ENCODE data around the gene SRC. TPM values are rescaled to one million over a fixed set of nuclear protein-coding genes. Genes with fewer than 3 reads are reported as not detected.

The SRC gene
- total RNA-seq, 1 donor from 2014 or later: 72.7 TPM

GRCh38 chr20:37401930-37402675 lies 56.2 kb downstream of the SRC start:
- H3K9me3 Mint-ChIP-seq: no peaks in the 10 kb centered on the region
- peaks cover 6% of the 10 kb centered on the region for H3K4me1 Mint-ChIP-seq
- CTCF ChIA-PET: no interaction called here
- H3K36me3 Mint-ChIP-seq (ENCODE audit: low read depth): peaks cover 36% of the 10 kb centered on the region
- ATAC-seq (ENCODE audit: low read depth) (no peak), DNase-seq (no peak)
- intact Hi-C loops (cut with micrococcal nuclease): no loop called here
- no peak overlapping the region for H3K4me3 Mint-ChIP-seq
- POLR2A ChIA-PET: no interaction called here
- no peak overlapping the region for H3K27ac Mint-ChIP-seq
- H3K27me3 Mint-ChIP-seq: no peaks in the 10 kb centered on the region
- TF ChIP-seq, protein P1, sequence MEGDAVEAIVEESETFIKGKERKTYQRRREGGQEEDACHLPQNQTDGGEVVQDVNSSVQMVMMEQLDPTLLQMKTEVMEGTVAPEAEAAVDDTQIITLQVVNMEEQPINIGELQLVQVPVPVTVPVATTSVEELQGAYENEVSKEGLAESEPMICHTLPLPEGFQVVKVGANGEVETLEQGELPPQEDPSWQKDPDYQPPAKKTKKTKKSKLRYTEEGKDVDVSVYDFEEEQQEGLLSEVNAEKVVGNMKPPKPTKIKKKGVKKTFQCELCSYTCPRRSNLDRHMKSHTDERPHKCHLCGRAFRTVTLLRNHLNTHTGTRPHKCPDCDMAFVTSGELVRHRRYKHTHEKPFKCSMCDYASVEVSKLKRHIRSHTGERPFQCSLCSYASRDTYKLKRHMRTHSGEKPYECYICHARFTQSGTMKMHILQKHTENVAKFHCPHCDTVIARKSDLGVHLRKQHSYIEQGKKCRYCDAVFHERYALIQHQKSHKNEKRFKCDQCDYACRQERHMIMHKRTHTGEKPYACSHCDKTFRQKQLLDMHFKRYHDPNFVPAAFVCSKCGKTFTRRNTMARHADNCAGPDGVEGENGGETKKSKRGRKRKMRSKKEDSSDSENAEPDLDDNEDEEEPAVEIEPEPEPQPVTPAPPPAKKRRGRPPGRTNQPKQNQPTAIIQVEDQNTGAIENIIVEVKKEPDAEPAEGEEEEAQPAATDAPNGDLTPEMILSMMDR (IDR thresholded peaks at IDR 0.05): no peak

DNA sequence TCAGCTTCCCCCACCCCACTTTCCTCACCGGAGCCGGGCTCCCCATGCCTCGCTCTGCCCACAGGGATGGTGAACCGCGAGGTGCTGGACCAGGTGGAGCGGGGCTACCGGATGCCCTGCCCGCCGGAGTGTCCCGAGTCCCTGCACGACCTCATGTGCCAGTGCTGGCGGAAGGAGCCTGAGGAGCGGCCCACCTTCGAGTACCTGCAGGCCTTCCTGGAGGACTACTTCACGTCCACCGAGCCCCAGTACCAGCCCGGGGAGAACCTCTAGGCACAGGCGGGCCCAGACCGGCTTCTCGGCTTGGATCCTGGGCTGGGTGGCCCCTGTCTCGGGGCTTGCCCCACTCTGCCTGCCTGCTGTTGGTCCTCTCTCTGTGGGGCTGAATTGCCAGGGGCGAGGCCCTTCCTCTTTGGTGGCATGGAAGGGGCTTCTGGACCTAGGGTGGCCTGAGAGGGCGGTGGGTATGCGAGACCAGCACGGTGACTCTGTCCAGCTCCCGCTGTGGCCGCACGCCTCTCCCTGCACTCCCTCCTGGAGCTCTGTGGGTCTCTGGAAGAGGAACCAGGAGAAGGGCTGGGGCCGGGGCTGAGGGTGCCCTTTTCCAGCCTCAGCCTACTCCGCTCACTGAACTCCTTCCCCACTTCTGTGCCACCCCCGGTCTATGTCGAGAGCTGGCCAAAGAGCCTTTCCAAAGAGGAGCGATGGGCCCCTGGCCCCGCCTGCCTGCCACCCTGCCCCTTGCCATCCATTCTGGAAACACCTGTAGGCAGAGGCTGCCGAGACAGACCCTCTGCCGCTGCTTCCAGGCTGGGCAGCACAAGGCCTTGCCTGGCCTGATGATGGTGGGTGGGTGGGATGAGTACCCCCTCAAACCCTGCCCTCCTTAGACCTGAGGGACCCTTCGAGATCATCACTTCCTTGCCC lies 57.4 kb downstream of the SRC start:
- H3K36me3 Mint-ChIP-seq (ENCODE audit: low read depth): peaks cover 27% of the 10 kb centered on the region
- no peak overlapping the region for H3K4me3 Mint-ChIP-seq
- TF ChIP-seq, protein P1 (IDR thresholded peaks at IDR 0.05): no peak
- peaks cover 5% of the 10 kb centered on the region for H3K27me3 Mint-ChIP-seq
- H3K9me3 Mint-ChIP-seq: no peaks in the 10 kb centered on the region
- DNase-seq: no peak
- peaks cover 11% of the 10 kb centered on the region for H3K4me1 Mint-ChIP-seq
- POLR2A ChIA-PET: no interaction called here
- H3K27ac Mint-ChIP-seq: no peak overlapping the region
- CTCF ChIA-PET: no interaction called here
- no peak for ATAC-seq (ENCODE audit: low read depth)
- intact Hi-C loops (cut with micrococcal nuclease): no loop called here

- Mint-ChIP-seq H3K4me3 (no peak overlapping the region), H3K27ac (no peak overlapping the region), H3K36me3 (ENCODE audit: low read depth) (peaks cover 19% of the 10 kb centered on the region), H3K4me1 (peaks cover 21% of the 10 kb centered on the region), H3K27me3 (peaks cover 11% of the 10 kb centered on the region), H3K9me3 (no peaks in the 10 kb centered on the region)
- TF ChIP-seq, protein P1 (IDR thresholded peaks at IDR 0.05): no peak
- POLR2A ChIA-PET: no interaction called here
- CTCF ChIA-PET: interaction anchor here (0.9 kb wide), 1 partner anchor 136 kb away, joined by 3 read pairs; no protein-coding TSS in a partner anchor
- ATAC-seq (ENCODE audit: low read depth) (no peak), DNase-seq (no peak)
- intact Hi-C loops (cut with micrococcal nuclease): no loop called here
Observed at GRCh38 chr20:37404461-37404890, 58.5 kb downstream of the SRC start.

DNA sequence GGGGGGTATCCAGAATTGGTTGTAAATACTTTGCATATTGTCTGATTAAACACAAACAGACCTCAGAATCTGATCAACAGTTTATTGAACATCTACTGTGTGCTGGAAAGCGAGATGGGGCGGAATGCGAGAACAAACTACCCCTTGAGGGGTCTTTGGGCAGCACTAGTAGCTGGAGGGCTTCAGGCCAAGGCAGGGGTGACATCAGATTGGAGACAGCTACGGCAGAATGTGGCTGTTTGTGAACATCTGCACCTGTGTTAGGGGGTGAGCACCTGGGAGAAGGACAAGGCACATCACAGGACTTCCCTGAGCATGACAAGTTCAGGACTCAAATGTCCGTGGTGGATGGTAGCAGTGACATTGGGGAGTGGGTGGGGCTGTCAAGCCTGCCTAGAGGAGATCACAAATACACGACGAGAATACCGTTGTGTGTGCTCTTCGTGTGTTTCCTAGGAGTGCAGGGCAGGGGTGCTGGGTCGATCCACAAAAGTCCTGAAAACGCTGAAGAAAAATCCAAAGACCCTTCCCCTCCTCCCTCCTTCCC lies 59.5 kb downstream of the SRC start:
- POLR2A ChIA-PET: no interaction called here
- intact Hi-C loops (cut with micrococcal nuclease): no loop called here
- TF ChIP-seq, protein P1 (IDR thresholded peaks at IDR 0.05): no peak
- H3K4me3 Mint-ChIP-seq: no peak overlapping the region
- H3K4me1 Mint-ChIP-seq: peaks cover 29% of the 10 kb centered on the region
- no peak for DNase-seq
- no peaks in the 10 kb centered on the region for H3K9me3 Mint-ChIP-seq
- peaks cover 15% of the 10 kb centered on the region for H3K36me3 Mint-ChIP-seq (ENCODE audit: low read depth)
- peaks cover 11% of the 10 kb centered on the region for H3K27me3 Mint-ChIP-seq
- CTCF ChIA-PET: interaction anchor here (0.9 kb wide), 1 partner anchor 137 kb away, joined by 3 read pairs; no protein-coding TSS in a partner anchor
- H3K27ac Mint-ChIP-seq: no peak overlapping the region
- no peak for ATAC-seq (ENCODE audit: low read depth)
